NCI-H2227 (cell line): ENCODE data around the gene NUCB1.

ENCODE experiments used
- DNase-seq: peaks from one replicate; lab custom pipeline; 2025; ENCODE audit not compliant: unreplicated experiment; lab: John Stamatoyannopoulos, UW

Gene NUCB1

DNA sequence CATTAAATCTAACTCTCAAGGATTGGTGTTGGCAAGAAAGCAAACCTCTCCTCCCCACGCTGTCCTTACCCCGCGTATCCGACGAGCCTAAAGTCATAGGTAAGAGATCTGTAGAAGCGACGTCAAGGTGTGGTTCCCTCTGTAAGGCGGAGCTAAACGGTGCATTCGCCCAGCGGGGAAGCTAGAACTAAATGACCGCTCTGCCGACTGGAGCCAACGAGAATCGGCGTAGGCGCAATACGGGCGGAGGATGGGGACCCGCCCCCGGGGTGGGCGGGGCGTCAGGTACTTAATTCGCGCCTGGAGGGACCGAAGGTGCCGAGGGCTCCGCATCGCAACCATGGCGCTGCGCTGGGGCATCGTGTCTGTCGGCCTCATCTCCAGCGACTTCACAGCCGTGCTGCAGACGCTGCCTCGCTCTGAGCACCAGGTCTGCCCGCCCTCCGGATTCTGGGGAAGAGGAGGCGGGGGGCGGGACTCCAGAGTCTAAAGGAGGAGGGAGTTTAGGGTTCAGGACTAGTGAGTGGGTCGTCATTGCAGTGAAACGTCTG is 33.3 kb downstream of the NUCB1 start, which contains the start of gene DHDH:
Gene DHDH, plus strand, starts transcription at position 318 of the 551 bp plus-strand sequence. Its CDS starts 23 bp downstream, at position 341.
- peak; percentile 92 for DNase-seq

DNA sequence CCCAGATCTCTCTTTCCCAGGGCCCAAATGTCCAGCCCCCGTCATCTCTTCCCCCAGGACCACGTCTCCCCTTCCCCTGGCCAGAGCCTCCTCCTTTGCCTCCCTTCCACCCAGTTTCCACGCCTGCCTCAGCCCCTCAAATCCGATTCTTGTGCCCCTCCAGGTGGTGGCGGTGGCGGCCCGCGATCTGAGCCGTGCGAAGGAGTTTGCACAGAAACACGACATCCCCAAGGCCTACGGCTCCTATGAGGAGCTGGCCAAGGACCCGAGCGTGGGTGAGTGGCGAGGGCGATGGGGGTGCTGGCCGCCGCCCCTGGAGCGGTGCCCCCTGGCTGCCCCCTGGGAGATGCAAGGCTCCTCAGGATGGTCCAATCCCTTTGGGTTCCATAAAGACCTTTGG is 34.7 kb downstream of the NUCB1 start:
- no peak for DNase-seq

GRCh38 chr19:48935864-48936263 is 35.8 kb downstream of the NUCB1 start:
- DNase-seq: no peak

DNA sequence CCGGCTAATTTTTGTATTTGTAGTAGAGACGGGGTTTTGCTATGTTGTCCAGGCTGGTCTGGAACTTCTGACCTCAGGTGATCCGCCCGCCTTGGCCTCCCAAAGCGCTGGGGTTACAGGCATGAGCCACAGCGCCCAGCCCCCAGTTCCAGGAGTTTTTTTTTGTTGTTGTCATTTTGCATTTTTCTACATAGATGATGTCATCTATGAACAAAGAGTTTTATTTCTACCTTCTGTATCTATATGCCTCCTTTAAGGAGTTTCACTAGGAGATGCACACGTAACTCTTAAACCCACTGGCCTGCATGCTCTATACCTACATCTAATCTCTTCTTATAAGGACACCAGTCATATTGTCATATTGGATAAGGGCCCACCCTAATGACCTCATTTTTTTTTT is 38.1 kb downstream of the NUCB1 start:
- no peak for DNase-seq

- DNase-seq: no peak
Observed at GRCh38 chr19:48940902-48941301, 40.8 kb downstream of the NUCB1 start.

GRCh38 chr19:48943081-48943480 is 43.0 kb downstream of the NUCB1 start:
- DNase-seq: no peak

DNA sequence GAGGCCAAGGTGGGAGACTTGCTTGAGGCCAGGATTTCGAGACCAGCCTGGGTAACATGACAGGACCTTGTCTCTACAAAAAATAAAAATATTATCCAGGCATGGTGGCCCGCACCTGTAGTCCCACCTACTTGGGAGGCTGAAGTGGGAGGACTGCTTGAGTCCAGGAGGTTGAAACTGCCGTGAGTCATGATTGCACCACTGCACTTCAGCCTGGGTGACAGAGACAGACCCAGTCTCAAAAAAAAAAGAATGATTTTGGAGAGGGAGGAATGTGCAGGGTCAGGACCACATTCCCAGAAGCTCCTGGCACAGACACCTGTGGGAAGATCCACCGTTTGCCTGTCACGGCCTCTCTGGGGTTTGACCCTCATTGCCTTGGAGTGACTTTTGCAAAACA is 45.3 kb downstream of the NUCB1 start:
- DNase-seq: no peak

DNA sequence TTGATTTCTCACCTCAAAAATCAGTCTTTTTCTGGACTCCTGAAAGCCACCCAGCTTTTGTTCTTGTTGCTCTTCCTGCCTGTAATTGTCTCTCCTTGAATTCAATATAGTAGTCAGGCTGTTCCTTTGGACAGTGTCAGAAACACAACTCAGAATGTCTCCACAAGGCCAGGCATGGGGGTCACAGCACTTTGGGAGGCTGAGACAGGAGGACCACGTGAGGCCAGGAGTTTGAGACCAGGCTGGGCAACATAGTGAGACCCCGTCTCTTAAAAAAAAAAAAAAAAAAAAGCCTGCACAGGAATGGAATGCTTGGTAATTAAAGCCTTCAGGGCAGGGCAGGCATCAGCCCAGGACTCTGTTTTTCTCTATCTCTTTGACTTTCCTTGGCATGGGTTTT is 45.7 kb downstream of the NUCB1 start:
- DNase-seq: no peak

DNA sequence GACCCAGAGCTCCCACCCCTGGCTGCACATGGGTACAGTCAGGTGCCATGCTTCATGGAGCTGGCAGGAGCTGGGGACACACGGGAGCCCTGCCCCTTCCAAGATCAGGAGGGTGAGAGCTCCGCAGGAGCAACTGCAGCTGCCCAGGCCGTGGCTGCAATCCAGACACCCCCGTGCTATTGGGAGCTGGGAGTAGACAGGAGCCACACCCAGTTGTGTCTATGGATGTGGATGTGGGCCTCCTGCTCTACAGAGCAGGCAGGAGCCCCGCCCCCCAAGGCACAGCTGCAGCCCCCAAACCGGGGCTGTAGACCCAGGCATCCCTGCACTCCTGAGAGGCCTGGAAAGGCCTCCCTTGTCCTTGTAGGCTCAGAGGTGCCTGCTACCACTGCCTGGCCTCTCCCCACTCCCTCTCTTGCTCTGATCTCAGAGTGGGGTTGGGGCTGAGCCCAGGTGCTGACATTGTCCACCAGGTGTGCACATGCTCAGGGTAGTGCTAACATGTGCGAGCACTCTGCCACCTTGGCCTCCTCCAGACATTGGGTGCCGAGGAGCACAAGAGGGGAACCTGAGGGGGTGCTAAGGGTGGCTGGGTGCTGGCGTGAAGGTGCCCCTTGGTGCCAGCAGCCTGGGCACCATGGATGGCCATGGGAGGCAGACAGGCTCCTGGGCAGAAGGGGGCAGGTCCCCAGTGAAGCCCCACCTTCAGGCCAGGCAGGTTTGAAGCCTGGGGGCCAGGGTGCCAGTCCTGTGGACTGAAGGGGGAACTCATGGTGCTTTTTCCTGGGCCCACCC is 46.5 kb downstream of the NUCB1 start:
- DNase-seq: no peak

DNA sequence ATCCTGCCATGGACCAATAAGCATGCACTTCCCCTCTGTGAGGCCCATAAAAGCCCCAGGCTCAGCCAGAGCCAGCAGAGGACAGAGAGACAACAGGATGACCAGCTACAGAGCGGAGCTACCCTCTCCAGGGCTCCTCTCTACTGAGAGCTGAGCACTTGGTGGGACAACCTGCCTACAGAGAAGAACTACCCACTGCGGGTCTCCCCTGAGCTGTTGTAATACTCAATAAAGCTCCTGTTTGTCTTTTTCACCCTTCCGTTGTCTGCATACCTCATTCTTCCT is 47.1 kb downstream of the NUCB1 start:
- DNase-seq: no peak

GRCh38 chr19:48950159-48950558 is 50.0 kb downstream of the NUCB1 start:
- DNase-seq: no peak

DNA sequence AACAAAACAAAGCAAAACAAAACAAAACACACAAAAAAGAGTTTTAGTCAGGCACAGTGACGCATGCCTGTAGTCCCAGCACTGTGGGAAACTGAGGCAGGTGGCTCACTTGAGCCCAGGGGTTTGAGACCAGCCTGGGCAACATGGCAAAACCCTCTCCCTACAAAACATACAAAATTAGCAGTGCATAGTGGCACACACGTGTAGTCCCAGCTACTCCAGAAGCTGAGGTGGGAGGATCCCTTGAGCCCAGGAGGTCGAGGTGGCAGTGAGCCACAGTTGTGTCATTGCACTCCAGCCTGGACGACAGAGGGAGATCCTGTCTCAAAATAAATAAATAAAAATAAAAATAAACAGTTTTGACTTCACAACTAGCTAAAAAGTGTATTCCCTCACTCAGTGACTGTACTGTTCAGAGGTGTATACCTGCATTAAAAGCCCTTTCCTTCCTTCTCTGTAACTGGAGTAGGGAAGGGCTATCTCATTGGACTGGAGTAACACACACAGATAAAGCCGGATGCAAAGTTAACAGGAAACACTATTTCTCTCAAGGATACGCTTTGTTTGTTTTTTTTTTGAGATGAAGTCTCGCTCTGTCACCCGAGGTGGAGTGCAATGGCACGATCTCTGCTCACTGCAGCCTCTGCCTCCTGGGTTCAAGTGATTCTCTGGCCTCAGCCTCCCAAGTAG is 50.9 kb downstream of the NUCB1 start:
- no peak for DNase-seq

DNA sequence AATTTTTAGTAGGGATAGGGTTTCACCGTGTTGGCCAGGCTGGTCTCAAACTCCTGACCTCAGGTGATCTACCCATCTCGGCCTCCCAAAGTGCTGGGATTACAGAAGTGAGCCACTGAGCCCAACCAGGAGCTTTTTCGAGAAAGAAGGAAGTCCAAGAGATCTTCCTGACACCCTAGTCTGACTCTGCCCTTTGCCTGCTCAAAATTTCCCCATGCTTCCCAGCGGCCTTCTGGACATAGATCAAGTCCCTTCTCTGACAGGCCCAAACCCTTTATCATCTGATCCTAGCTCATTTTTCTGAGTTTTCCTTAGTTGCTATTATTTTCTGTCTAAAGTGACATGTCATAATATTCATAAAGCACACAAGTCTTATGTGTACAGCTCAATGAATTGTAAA is 53.0 kb downstream of the NUCB1 start:
- DNase-seq: no peak

DNA sequence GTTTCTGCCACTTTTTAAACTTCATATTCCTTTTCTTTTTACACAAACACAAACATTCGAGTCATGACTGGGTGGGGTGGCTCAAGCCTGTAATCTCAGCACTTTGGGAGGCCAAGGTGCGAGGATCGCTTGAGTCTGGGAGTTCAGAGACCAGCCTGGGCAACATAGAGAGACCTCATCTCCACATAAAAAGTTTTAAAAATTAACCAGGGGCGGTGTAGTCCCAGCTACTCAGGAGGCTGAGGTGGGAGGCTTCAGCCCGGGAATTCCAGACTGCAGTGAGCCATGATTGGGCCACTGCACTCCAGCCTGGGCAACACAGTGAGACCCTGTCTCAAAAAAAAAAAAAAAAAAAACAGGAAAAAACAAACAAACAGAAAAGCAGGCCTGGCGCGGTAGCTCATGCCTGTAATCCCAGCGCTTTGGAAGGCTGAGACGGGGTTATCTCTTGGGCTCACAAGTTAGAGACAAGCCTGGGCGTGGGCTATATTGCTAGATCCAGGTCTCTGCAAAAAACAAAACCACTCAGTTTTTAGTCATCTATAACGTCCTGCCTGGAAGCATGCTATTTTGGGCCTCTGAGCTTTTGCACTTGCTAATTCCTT is 54.0 kb downstream of the NUCB1 start:
- no peak for DNase-seq

DNA sequence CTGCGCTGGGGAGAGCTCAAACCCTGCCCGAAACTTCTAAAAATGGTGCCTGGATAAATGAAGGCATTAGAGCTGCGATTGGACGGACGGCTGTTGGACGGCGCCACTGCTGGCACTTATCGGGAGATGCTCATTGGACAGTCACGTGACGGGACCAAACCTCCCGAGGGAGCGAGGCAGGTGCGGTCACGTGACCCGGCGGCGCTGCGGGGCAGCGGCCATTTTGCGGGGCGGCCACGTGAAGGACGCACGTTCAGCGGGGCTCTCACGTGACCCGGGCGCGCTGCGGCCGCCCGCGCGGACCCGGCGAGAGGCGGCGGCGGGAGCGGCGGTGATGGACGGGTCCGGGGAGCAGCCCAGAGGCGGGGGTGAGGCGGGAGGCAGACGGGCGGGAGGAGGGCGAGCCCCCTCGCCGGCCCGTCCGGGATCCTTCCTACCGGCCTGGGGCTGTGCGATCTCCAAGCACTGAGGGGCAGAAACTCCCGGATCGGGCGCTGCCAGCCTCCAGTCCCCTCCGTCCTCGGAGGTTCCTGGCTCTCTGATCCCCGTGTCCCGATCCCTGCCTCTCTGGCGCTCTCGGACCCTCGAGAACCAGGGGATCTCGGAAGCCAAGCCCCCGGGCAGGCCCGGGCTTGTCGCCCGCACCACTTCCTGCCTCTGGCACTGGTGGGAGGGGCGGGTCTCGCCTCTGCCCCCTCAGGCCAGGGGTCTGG is 54.6 kb downstream of the NUCB1 start, which contains the start of gene BAX:
Gene BAX, plus strand, starts transcription at position 281 of the 713 bp plus-strand sequence. Its CDS starts 54 bp downstream, at position 335.
- peak; percentile 98 for DNase-seq

DNA sequence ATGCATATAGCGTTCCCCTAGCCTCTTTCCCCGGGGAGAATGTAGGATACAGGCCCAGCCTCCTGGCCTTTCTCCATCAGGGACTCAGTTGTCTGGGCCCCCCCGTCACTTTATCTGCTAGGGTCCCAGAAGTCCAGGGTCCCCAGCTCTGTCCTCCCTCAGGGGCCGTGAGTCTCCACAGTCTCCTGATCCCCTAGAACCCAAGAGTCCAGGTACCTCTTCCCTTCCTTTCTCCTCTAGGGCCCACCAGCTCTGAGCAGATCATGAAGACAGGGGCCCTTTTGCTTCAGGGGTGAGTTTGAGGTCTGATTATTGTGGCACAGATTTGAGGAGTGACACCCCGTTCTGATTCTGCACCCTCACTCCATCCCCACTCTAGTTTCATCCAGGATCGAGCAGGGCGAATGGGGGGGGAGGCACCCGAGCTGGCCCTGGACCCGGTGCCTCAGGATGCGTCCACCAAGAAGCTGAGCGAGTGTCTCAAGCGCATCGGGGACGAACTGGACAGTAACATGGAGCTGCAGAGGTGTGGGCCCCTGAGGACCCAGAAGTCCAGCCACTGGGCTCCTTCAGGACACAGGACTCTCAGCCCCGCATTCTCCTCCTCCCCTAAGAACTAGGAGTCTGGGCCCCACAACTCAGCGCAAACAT is 55.3 kb downstream of the NUCB1 start:
- DNase-seq: no peak

GRCh38 chr19:48958006-48958405 is 57.9 kb downstream of the NUCB1 start:
- no peak for DNase-seq

DNA sequence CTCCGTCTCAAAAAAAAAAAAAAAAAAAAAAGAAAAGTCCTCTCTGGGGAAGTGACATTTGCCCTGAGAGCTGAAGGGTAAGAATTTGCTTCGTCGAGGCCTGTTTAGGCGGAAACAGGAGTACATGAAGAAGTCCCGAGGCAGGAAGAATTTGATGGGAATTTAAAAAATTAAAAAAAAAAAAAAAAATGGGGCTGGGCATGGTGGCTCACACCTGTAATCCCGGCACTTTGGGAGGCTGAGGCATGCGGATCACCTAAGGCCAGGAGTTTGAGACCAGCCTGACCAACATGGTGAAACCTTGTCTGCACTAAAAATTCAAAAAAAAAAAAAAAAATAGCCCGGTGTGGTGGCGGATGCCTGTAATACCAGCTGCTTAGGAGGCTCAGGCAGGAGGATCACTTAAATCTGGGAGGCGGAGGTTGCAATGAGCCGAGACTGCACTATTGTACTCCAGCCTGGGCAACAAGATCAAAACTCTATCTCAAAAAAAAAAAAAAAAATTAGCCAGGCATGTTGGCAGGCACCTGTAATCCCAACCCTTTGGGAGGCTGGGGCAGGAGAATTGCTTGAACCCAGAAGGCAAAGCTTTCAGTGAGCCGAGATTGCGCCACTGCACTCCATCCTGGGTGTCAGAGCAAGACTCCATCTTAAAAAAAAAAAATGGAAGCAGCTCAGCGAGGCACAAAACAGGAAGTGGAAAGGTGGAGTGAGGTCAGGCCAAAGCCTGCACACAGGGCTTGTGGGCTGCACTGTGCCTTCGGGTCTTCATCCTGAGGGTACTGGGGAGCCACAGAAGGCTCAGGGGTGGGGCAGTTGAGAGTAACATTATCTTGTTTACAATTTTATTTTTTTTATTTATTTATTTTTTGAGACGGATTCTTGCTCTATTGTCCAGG is 59.5 kb downstream of the NUCB1 start:
- no peak for DNase-seq

DNA sequence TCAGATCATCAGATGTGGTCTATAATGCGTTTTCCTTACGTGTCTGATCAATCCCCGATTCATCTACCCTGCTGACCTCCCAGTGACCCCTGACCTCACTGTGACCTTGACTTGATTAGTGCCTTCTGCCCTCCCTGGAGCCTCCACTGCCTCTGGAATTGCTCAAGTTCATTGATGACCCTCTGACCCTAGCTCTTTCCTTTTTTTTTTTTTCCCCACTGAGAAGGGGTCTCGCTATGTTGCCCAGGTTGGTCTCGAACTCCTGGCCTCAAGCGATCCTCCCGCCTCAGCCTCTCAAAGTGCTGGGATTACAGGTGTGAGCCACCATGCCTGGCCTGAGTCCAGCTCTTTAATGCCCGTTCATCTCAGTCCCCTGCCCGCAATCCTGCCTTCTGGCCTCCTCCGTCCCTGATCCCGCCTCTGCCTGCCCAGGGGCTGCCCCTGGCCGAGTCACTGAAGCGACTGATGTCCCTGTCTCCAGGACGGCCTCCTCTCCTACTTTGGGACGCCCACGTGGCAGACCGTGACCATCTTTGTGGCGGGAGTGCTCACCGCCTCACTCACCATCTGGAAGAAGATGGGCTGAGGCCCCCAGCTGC is 61.0 kb downstream of the NUCB1 start:
- DNase-seq: no peak
